Fibroblast of villous mesenchyme (primary cell): ENCODE results near the gene C9. TPM values are rescaled to one million over a fixed set of nuclear protein-coding genes. Genes with fewer than 3 reads are reported as not detected.

Source experiments
- DNase-seq: peaks from one replicate; pipeline ENCODE4 v3.0.0-alpha.2; 2010; ENCODE audit warnings: low read depth
- H3K4me3 ChIP-seq: 2 replicates; pipeline ENCODE4 v1.5.1; 2011; ENCODE audit warnings: low read depth, mild to moderate bottlenecking, low read length
- CTCF ChIP-seq: IDR thresholded peaks from 2 replicates; pipeline ENCODE4 v1.5.1; 2012; ENCODE audit warnings: low read depth, mild to moderate bottlenecking, low read length; ENCODE audit not compliant: insufficient read depth
- total RNA-seq: library from RNA; depleted of rRNA; stranded (reverse); fragments of >200 nt; gene quantifications from 2 replicates; pipeline ENCODE4 v1.2.3, GENCODE V29; 2012

C9 gene
- total RNA-seq, 1 donor: not detected

GRCh38 chr5:39270225-39270848, 94.0 kb downstream of the C9 start:
- DNase-seq: no peak
- no peak overlapping the region for H3K4me3 ChIP-seq
- TF ChIP-seq CTCF: no peak

- DNase-seq: no peak
- no peak for TF ChIP-seq CTCF
- H3K4me3 ChIP-seq: no peak overlapping the region
Measured at GRCh38 chr5:39267186-39267585, 97.1 kb downstream of the C9 start.

- no peak overlapping the region for H3K4me3 ChIP-seq
- no peak for DNase-seq
- TF ChIP-seq CTCF: no peak
Measured at GRCh38 chr5:39266442-39266841, 97.9 kb downstream of the C9 start.

GRCh38 chr5:39264528-39264927, 99.8 kb downstream of the C9 start:
- TF ChIP-seq CTCF: no peak
- DNase-seq: no peak
- no peak overlapping the region for H3K4me3 ChIP-seq

GRCh38 chr5:39262981-39263380, 101.3 kb downstream of the C9 start:
- no peak for DNase-seq
- no peak for TF ChIP-seq CTCF
- H3K4me3 ChIP-seq: no peak overlapping the region

- no peak for DNase-seq
- no peak overlapping the region for H3K4me3 ChIP-seq
- TF ChIP-seq CTCF: no peak
Measured at GRCh38 chr5:39260095-39260494, 104.2 kb downstream of the C9 start.

- DNase-seq: no peak
- TF ChIP-seq CTCF: no peak
- H3K4me3 ChIP-seq: no peak overlapping the region
Measured at GRCh38 chr5:39257554-39257953, 106.7 kb downstream of the C9 start.
